ENCODE data around the gene PHAF1.
"Not testable (repeated sequence)": the region's sequence is repeated elsewhere in the genome, so short reads cannot be mapped to it uniquely, and the experiment has no call there.

The PHAF1 gene

DNA sequence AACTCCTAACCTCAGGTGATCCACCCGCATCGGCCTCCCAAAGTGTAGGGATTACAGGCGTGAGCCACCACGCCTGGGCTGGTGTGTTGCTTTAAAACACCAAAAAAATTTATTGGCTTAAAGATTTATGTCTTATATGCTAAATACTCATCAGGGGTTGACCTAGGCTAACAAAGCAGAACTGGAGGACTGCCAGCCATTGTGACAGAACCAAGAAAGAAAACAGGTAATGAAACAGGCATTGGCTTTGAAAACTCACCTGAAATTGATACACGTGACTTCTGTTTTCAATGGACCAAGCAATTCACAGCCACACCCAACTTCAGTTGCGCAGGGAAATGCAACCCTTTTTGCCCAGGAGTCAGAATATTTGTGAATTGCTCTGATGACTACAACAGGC lies 4.9 kb upstream of the PHAF1 start:
- no peak for DNase-seq (ENCODE audit: low read depth in 2 of 2)

DNA sequence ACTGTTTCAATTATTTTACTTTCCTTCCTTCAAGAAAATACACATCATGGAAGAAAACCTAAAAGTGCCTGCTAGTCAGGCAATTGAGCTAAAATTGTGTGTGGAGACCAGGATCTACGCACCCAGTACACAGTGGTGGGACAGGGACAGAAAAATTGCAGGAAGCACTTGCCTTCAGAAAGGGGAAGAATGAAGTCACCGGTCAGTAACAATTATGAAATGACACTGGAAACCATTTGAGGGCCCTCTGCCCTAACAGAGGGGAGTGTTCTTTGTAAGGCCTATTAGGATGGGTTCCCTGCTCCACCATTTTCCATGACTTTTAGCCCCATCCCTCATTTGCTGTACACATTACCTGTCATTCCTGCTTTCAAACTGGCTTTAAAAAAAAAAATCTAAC lies 4.5 kb upstream of the PHAF1 start:
- no peak for DNase-seq (ENCODE audit: low read depth in 2 of 2)

DNA sequence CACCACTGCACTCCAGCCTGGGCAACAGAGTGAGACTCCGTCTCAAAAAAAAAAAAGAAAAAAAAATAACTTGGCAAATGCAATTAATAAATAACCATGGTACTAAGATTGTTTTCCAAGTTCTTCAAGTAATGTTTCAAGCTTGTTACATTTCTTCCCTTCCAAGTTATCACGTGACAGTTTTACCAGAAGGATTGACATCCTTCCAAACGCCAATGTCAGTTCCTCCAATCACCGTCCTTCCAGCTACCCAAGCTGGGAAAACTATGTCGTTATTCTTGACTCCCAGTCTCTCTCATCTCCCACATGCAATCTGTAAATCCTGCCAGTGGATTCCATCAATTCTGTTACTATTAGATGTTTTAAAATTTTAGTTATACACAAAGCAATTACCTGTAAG lies 3.9 kb upstream of the PHAF1 start:
- no peak for DNase-seq (ENCODE audit: low read depth in 2 of 2)

DNA sequence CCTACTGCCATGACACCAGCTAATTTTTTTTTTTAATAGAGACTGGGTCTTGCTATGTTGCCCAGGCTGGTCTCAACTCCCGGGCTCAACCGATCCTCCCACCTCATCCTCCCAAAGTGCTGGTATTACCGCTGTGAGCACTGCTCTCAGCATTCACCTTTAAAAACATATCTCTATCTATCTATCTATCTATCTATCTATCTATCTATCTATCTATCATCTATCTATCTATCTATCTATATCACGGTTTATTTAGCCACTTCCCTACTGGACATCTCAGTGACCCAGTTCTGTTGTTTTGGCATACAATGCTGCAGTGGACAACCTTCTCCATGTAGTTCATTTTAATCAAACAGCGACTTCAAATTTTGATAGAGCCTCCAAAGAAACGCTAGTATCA lies 1.3 kb upstream of the PHAF1 start:
- DNase-seq (ENCODE audit: low read depth in 2 of 2), result no peak

DNA sequence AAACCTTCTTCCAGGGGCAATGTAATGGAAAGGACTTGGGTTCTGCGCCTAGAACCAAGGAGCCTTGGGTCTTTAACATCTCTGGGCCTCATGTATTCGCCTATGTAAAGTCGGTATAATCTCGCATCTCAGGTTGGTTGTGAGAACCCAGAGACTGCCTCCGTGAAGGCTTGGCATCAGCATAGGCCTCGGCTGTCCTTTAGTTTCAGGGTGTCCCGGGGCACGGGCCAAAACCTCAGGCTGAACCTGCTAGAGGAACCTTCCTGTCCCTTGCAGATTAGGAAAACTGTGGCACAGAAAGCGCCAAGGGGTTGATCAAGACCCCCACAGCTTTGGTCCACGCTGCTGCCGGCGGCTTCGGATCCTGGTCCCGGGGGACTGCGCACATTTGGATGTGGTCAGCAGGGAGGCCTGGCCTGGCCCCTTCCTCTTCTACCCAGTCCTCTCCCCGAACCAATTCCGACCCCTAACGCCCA lies 772 bp upstream of the PHAF1 start:
- DNase-seq (ENCODE audit: low read depth in 2 of 2), result no peak

DNA sequence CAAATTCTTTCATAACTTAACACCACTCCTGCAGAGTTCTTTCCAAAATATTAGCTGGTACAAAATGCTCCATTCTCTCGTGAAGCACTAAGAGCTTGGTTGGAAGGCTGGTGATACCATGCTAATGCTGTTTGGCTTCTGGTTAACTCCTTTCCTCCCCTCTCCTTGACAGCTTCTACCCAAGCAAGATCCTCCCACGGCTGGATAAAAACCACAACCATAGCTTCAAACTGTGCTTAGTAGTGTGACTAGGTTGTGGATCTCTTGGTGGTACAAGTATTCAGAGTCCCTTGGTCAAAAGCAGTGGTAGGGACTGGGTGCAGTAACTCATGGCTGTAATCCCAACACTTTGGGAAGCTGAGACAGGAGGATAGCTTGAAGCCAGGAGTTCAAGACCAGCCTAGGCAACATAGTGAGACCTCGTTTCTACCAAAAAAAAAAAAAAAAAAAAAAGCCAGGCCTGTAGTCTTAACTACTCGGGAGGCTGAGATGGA lies 2.3 kb downstream of the PHAF1 start:
- DNase-seq (ENCODE audit: low read depth in 2 of 2), result no peak

DNA sequence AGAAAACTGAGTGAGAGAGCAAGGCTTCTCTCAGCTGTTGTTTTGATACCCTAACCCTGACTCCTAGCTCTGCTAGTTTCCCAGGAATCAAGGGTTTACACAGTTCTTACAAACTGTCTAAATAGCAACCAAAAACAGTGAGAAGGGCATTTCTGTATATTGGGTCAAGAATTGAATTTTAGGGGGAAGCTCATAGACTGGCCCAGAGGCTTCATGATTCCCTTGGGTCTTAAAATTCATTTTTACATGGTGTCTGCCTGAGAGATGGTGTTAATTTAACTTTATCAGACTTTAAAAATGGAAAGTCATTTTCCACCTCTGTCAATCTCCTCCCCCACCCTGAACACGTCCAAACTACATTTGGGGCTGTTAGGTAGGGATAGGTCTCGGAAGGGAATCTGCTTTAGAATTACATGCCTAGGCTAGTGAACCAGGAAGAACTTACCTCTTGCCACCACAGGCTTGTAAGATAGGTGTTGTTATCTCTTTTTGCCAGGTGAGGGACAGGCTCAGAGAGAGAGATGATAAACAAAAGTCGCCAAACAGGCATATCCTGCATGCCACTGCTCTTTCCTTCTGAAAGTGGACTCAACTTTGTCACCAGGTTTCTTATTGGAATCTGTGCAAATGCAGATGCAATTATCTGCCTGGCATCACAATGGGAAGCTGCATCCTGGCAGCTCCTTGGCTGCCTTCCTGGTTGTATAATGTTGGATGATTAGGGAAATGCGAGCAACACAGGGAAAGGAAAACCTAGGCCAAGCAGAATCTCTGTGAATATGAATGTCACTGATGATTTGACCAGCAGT lies 3.1 kb downstream of the PHAF1 start:
- no peak for DNase-seq (ENCODE audit: low read depth in 2 of 2)

DNA sequence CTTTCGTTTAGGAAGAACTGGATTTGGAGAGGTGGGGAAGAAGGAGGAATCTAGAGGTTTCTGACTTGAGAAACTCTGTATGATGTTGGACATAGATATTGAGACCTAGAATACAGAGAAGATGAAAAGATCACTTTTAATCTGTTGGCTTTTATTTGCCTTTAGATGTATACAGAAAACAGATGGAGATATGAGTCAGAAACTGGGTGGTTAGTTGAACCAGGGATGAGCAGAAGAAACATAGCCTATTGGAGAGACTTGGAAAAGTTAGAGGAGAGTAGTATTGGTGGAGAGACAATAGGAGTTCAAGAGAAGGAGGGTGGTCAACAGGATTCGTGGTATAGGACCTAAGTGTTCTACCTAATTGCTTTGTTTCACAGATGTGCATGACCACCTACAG lies 5.1 kb downstream of the PHAF1 start:
- no peak for DNase-seq (ENCODE audit: low read depth in 2 of 2)

DNA sequence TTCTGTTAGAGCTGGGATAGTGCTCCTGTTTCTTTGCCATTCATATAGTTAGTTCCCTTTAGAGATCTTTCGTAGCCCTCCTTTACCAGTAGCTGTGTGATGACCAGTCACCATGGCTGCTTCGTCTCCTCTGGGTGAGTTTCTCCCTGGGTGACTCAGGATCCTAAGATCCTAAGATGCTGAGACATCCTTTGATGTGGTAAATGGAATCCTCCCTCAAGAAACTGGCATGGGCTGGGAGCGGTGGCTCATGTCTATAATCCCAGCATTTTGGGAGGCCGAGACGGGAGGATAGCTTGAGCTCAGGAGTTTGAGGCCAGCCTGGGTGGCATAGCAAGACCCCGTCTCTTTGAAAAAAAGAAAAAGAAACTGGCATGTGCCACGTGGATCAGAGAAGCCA lies 5.9 kb downstream of the PHAF1 start:
- DNase-seq (ENCODE audit: low read depth in 2 of 2), result no peak

DNA sequence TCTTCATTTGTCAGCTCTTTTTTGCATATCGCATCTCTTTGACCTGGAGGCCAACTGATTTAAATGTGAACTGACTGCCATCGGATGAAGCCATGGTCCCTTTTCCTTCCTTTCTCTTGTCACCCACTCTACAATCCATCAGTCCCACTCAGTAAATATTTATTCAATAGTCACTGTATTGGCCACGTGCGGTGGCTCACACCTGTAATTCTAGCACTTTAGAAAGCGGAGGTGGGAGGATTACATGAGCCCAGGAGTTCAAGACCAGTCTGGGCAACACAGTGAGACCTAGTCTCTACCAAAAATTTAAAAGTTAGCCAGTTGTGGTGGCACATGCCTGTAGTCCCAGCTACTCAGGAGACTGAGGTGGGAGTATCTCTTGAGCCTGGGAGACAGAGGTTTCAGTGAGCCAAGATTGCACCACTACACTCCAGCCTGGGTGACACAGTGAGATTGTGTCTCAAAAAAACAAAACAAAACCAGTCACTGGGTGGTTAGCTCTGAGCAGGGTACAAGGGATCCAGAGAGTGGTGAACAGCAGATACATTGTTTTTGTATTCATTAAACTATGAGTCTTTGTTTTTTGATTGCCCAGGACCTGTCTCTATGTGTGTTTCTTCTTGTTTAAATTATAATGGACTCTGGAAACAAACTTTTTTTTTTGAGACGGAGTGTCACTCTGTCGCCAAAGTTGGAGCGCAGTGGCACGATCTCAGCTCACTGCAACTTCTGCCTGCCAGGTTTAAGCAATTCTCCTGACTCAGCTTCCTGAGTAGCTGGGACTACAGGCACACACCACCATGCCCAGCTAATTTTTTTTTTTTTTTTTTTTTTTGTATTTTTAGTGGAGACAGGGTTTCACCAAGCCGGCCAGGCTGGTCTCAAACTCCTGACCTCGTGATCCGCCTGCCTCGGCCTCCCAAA lies 6.9 kb downstream of the PHAF1 start:
- DNase-seq (ENCODE audit: low read depth in 2 of 2), result no peak

DNA sequence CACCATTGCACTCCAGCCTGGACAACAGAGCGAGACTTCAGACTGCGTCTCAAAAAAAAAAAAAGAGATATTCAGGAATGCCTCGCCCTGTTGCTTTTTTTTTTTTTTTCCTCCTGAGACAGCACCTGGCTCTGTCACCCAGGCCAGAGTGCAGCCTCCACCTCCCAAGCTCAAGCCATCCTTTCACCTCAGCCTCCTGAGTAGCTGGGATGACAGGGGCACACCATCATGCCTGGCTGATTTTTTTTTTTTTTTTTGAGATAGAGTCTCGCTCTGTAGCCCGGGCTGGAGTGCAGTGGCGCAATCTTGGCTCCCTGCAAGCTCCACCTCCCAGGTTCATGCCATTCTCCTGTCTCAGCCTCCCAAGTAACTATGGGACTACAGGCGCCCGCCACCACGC lies 8.0 kb downstream of the PHAF1 start:
- no peak for DNase-seq (ENCODE audit: low read depth in 2 of 2)

DNA sequence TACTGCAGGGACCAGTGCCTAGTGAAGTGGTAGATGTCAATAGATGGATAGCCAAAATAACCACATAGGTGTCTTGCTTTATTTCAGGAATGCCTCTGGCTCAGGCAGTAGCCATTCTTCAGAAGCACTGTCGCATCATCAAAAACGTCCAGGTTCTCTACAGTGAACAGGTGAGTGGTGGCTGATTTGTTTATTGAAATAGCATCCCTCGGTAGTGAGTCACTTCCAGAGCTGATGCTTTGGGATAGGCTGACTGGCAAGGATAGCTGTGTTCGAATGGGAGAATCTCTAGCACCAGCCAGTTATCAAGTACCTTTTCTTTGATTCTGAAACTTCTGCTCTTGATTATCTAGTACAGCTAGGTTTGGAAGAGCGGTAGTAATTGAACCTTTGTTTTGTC lies 10.3 kb downstream of the PHAF1 start:
- no peak for DNase-seq (ENCODE audit: low read depth in 2 of 2)

DNA sequence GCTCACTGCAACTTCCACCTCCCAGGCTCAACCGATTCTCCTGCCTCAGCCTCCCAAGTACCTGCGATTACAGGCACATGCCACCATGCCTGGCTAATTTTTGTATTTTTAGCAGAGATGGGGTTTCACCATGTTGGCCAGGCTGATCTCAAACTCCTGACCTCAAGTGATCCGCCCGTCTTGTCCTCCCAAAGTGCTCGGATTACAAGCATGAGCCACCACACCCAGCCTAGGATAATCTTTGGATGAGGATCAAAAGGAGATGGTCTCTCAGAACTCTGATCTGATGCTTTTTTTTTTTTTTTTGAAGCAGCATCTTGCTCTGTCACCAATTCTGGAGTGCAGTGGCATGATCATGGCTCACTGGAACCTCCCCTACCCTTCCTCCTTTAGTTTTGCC lies 13.1 kb downstream of the PHAF1 start:
- DNase-seq (ENCODE audit: low read depth in 2 of 2), result not testable (repeated sequence)

DNA sequence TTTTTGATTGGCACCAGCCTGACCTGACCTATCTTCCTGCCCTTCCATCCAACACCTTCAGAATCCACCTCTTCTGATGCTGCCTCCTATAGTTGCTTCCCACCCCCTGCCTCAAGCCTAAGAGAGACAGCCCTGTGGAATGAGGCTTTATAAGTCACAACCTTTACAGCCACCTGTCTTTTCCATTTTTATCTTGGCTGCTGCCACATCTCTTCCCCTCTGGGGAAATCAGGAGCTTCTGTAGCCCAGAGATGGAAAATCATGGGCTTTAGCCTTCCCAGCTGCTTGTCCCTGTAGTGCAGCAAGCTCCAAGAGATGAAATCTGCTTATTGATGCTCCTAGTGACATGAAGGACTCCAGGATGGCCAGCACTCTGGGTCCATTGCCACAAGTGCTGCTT lies 18.7 kb downstream of the PHAF1 start:
- no peak for DNase-seq (ENCODE audit: low read depth in 2 of 2)

DNA sequence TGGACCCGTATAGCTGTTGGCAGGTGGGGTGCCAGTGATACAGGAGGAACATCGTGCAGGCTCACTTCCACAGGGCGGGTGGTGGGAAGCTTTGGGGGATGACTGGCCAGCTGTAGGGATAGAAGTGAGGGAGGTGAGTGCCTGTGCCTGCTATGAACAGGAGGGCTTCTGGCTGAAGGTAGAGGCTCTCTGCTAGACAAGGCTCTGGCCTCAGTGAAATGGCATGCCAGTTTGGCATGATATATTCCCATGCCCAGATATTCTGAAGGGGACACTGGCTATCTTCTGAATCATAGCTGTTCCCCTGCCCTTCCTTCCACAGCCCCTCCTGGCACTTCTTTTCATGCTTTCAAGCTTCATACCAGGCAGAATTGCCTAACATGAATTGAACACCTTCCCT lies 19.1 kb downstream of the PHAF1 start:
- no peak for DNase-seq (ENCODE audit: low read depth in 2 of 2)

DNA sequence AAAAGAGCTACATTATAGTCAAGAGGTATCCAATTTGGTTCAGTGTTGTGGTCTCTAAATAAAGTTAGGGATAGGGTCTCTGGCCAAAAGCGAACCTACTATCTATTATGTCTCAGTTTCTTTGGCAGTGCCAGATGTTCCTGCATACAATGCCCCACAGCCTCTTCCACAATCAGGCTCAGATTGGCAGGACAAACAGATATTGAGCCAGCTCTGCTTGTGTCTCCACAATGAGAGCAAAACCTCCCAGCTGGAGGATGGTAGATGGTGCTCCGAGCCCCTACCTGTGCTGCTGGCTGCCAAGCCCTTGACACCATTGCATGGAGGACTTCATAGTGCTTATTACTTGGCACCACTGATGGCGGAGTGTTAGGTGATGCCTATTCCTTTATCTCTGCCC lies 19.7 kb downstream of the PHAF1 start:
- no peak for DNase-seq (ENCODE audit: low read depth in 2 of 2)

DNA sequence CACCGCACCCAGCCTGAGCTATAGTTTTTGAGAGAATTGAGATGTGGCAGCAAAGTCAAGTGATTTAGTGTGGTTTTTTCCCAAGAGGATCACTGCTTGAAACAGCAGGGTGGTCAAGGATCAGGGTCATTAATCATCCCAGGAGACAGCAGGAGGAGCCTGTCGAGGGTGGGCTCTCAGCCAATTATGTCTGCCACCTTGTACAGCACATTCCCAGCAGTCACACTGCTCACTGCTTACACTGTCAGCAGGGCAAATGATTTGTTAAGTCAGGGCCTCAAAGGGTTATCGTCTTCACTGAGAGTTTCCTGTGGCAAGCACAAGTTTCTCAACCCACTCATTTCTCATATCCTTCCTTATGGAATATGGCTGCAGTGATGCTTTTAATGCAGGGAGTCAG lies 27.9 kb downstream of the PHAF1 start:
- no peak for DNase-seq (ENCODE audit: low read depth in 2 of 2)

DNA sequence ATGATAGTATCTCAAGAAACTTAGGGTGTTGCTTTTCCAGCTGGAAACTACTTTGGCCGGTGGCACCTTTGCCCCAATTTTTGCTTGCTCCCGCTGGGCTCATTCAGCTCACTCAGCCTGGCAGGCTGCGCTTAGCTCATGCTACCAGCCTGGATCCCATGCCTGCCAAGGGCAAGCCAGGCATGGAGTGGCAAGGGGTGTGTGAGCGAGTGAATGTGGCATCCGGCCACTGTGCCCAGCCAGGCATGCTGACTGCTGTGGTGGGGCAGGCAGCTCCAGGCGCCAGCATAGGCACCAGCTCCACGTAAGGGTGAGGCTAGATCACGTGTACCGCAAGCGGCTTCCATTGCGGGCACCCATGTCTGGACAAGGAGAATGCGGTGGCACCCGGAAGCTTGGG lies 31.6 kb downstream of the PHAF1 start:
- DNase-seq (ENCODE audit: low read depth in 2 of 2), result no peak

DNA sequence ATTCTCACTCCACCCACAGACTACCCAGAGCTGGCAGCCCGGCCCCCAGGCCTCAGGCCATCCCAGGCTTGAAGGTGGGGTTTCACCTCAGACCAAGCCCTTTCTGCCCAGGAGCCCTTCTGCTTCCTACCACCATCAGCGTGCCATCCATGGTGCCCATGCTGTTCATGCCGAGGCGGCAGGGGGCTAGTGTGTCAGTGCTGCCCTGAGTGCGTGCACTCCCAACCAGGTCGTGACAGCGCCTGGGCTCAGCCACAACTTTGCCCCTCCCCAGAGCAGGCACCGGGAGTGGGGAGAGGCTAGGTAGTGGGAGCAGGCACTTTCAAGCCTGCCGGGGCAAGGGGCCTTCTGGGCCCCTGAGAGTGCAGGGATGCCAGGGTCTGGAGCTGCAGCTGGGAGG lies 32.6 kb downstream of the PHAF1 start:
- DNase-seq (ENCODE audit: low read depth in 2 of 2), result no peak

DNA sequence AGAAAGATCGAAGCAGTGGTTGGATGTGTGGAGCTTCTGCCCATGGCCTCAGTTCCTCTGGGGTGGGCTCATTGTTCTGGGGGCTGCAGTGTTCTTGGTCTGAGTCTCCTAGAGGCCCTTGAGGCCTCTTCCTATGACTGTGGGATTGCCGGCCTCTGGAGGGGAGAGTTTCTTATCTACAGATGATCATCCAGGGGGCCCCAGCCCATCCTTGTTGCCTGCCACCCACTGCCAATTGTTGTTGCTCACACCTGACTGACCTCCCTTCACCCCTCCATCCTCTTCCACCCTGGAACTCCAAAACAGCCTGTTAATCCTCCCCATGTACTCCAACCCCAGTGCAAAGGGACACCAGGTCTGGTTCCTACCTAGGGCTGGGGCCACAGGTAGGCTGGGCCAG lies 35.2 kb downstream of the PHAF1 start:
- DNase-seq (ENCODE audit: low read depth in 2 of 2), result no peak

DNA sequence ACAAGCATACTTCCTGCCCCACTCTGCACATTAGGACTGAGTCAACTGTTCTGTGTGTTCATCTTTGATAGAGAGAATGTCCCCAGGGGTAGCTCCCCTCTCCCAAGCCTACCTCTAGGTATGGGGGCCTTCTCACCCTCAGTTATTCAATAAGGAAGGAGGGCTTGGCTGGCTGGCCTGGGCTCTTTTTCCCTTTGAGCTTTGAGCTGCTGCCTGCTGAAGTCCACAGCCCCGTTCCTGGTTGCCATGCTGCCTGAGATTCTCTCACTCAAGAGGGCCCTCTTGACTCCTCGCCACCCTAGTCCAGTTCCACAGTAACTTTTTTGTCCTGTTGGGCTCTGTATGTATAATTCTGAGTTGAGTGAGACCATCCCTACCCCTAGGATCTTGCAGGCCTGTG lies 36.0 kb downstream of the PHAF1 start:
- no peak for DNase-seq (ENCODE audit: low read depth in 2 of 2)

DNA sequence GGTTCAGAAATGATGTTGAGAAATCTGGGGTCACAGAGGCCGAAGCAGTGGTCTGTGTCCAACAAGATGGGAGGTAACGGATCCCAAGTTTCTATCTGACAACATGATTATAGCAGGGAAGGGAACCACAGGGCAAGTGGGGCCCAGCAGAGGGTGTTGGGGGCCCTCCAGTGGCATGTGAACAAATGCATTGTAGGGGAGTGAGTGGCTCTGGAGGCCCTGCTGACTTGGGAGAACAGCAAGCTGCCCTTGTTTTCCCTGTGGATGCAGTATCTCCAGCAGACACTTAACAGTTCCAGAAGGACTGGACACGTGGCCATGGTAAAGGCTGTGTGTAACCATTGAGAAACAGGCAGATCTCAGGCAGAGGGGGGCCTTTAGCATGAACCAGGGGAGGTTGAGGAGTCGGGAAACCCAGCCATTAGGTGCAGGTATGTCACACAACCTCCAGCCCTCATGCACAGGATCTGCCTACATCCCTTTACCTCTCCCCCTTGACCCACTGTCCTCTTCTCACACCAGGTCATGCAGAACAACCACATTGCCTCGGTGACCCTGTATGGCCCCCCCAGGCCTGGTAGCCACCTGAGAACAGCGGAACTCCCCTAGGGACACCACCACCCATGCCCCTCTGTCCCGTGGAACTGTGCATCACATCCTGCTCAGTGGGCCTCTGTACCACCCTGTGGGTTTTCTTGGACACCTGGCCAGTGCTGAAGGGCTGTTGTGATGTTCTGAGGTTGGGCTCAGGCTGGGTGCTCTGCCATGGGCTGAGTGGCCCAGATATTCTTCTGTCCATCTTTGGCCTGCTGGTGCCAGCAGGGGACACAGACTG lies 37.0 kb downstream of the PHAF1 start:
- no peak for DNase-seq (ENCODE audit: low read depth in 2 of 2)

Measured in stimulated activated CD8-positive, alpha-beta memory T cell treated with anti-CD3 and anti-CD28 coated beads, Interleukin-7, amount 100 ng/mL, for 1 hour (primary cell).